ENCODE measurements around the gene MBNL1.

MBNL1 gene

GRCh38 chr3:152298393-152299248 lies 29.9 kb downstream of the MBNL1 start:
- peak; percentile 62 for DNase-seq (ENCODE audit: low spot score)

GRCh38 chr3:152299249-152299976 lies 30.7 kb downstream of the MBNL1 start:
- DNase-seq (ENCODE audit: low spot score): no peak

- no peak for DNase-seq (ENCODE audit: low spot score)
Observed at GRCh38 chr3:152300029-152300731, 31.5 kb downstream of the MBNL1 start.

DNA sequence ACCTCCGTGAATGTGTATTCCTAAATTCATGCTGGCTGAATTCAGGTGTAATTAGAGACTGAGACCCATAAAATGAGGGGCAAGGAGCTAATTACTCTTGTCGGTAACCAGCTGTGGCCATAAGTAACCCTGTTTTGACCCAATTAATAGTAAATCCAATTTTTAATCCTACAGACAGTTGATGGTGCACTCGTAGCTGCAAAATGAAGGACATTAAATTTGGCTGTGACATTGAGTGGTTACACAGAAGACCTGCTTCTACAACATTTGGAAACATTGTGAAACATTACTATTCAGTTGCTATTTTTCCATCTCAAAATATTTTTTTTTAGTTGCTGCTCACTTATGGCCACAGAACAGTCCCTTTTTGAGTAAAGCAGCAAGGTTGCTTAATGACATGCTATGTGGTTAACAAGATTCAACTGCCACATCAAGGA lies 33.0 kb downstream of the MBNL1 start:
- no peak for DNase-seq (ENCODE audit: low spot score)

DNA sequence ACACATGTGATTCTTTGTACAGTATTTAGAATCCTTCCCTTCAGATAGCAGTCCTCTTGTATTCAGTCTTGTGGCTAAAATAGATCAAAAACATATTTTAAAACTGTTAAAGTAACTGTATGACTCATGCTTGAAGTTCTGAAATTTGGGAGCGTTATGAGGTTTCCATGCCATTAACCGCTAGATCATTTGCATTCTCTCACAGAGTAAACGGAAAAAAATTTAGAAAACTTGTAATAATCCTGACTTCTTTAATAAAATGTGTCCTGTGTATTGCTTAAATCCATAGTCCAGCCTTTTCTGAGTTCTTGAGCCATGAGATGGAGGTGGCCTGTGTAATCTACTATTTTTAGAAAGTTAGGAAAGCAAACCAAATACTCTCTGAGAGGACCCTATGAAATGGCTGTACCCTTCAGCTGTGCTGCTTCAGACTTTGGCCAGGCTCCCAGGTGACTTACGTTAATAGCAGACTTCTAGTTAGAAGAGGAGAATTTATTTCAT lies 33.8 kb downstream of the MBNL1 start:
- peak; percentile 26 for DNase-seq (ENCODE audit: low spot score)

- DNase-seq (ENCODE audit: low spot score): no peak
Observed at GRCh38 chr3:152304160-152304559, 35.4 kb downstream of the MBNL1 start.

GRCh38 chr3:152305075-152305474 lies 36.3 kb downstream of the MBNL1 start:
- no peak for DNase-seq (ENCODE audit: low spot score)

DNA sequence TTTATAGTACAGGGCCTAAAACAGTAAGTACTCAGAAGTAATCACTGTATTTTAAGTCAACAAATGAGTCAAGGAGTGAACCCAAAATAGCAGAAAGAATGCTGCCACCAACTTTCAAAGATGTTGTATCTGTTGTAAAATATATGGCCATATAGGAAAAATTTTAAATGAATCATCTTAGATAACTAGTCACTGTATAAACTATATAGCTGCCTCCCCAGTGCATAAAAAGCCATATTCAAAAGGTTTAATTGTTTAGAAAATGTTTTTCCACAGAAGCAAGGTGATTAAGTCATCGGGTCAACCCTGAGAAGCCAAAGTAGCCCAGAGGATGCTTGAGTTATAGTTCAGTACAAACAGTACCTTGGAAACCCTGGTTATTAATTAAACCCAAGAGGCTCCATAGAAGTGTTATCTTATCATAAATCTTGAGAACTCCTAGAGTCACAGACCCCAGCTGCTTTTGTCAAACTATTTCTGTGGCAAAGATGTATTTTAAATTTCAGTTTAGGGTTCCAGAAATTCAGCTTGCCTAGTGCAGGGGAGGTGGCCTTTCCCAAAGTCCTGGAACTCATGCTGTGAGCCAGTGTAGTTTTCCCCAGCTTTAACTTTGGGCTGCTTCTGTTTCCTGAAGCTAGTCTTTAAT lies 39.2 kb downstream of the MBNL1 start:
- DNase-seq (ENCODE audit: low spot score): no peak

DNA sequence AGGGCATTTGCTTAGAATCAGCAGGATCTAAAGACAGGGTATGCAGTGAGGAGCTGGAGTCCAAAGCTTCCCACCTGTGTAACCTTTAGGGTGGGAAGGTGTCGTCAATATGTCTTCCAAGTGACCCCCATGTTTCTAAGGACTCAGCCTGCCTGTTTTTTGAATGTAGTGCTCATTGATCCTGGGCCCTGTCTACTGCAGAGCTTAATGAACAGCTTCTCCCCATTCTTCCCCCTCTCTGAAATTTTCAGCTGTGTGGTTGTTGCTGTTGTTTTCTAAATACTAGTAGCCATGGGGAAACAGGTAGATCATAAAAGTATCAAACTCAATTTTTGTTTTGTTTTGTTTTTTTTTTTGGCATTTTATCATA lies 39.7 kb downstream of the MBNL1 start:
- no peak for DNase-seq (ENCODE audit: low spot score)

- no peak for DNase-seq (ENCODE audit: low spot score)
Observed at GRCh38 chr3:152309031-152309430, 40.3 kb downstream of the MBNL1 start.

DNA sequence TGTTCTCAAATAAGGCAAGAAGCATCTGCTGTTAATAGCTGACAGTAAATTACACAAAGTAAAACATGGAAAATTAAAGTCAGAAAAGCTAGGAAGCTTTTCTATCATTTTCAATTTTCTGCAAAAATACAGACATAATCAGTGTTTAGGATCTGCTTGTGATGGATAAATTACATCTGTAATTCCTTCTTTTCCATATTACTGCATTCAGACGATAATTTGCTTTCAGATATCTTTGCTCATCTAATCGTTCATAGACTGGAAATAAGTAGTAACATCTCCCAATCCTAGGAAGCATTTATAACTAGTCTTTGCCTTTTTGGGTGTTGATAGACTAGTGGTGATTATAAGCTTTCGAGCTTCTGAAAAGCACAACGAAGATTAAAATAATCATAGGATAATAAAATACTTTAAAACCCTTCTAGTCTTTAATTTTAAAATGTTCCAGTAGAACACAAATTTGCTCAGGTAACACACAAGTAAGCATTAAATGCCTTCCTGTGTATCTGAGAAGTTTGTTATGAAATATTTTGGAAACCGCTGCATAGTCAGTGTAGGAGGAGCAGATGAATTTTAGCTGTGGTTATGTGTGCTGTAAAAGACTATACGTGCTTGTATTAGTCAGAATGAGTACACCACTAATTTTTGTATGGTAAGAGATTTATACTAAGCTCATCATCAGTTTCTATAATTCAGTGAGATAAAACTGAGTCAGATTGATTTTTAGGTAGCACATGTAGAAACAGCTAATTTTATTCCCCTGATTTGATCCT lies 41.0 kb downstream of the MBNL1 start:
- DNase-seq (ENCODE audit: low spot score): no peak

- no peak for DNase-seq (ENCODE audit: low spot score)
Observed at GRCh38 chr3:152313430-152313829, 44.7 kb downstream of the MBNL1 start.

GRCh38 chr3:152313914-152314313 lies 45.2 kb downstream of the MBNL1 start:
- DNase-seq (ENCODE audit: low spot score): no peak

- no peak for DNase-seq (ENCODE audit: low spot score)
Observed at GRCh38 chr3:152314677-152315353, 46.1 kb downstream of the MBNL1 start.

DNA sequence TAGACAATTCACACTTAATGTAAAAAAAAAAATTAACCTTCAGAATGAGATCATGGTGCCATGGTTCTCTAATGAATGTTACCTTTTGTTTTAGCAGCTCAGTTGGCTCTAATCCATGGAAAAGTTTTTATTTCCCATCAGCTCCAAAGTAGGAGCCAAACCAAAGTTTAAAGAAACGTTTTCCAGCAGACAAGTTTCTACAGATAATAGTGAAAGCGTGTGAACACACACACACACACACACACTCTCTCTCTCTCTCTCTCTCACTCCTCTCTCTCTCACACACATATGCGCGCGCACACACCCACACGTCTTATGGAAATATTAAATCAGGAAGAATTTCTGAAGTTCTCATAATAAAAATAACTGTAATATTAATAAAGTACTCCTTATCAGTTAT lies 46.9 kb downstream of the MBNL1 start:
- no peak for DNase-seq (ENCODE audit: low spot score)

- DNase-seq (ENCODE audit: low spot score): no peak
Observed at GRCh38 chr3:152316318-152316717, 47.6 kb downstream of the MBNL1 start.

DNA sequence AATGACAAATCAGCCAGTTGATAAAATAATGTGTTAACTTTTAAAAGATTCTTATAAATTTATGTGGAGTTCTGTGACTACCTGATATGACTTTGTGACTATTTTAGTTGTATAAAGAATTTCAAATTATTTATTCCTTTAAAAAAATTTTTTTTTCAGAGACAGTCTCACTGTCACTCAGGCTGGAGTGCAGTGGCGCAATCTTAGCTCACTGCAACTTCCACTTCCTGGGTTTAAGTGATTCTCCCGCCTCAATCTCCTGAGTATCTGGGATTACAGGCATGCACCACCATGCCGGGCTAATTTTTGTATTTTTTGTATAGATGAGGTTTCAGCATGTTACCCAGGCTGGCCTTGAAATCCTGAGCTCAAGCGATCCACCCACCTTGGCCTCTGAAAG lies 48.5 kb downstream of the MBNL1 start:
- DNase-seq (ENCODE audit: low spot score): no peak

- no peak for DNase-seq (ENCODE audit: low spot score)
Observed at GRCh38 chr3:152317956-152318355, 49.2 kb downstream of the MBNL1 start.

- DNase-seq (ENCODE audit: low spot score): no peak
Observed at GRCh38 chr3:152318512-152318911, 49.8 kb downstream of the MBNL1 start.

- DNase-seq (ENCODE audit: low spot score): no peak
Observed at GRCh38 chr3:152319256-152319655, 50.5 kb downstream of the MBNL1 start.
